SU-DHL-6 (cell line): Measurements from ENCODE around the gene NXN.
"Not testable (repeated sequence)": the region's sequence is repeated elsewhere in the genome, so short reads cannot be mapped to it uniquely, and the experiment has no call there.

Source experiments
- H2AFZ ChIP-seq: fragments of 200-600 bp; sonication (generic); 2 replicates; pipeline ENCODE4 v1.6.1; 2014; ENCODE audit warnings: low read depth, mild to moderate bottlenecking, moderate library complexity, mixed read lengths, antibody characterized with exemption, low read length; ENCODE audit not compliant: severe bottlenecking
- H3F3A ChIP-seq: fragments of 200-600 bp; shearing (Covaris generic); 2 replicates; pipeline ENCODE4 v1.6.0; 2016; ENCODE audit warnings: antibody characterized with exemption, mild to moderate bottlenecking; ENCODE audit not compliant: insufficient read depth
- H3K27ac ChIP-seq: fragments of 200-600 bp; sonication (generic); 2 replicates; pipeline ENCODE4 v1.5.1; 2016; ENCODE audit warnings: low read depth, mild to moderate bottlenecking, low read length, moderate library complexity, mixed read lengths
- H3K27me3 ChIP-seq: fragments of 200-600 bp; sonication (generic), shearing (Covaris generic); 2 replicates; pipeline ENCODE4 v1.6.0; 2014; ENCODE audit warnings: mild to moderate bottlenecking, low read length
- H3K36me3 ChIP-seq: fragments of 200-600 bp; sonication (generic); 2 replicates; pipeline ENCODE4 v1.6.1; 2014; ENCODE audit warnings: mild to moderate bottlenecking, low read length, mixed read lengths
- H3K4me2 ChIP-seq: fragments of 300-600, 200-600 bp; shearing (Covaris generic), sonication (generic); 2 replicates; pipeline ENCODE4 v1.6.0; 2014; ENCODE audit warnings: low read length, low read depth, mild to moderate bottlenecking; ENCODE audit not compliant: poor library complexity, severe bottlenecking
- H3K4me3 ChIP-seq: fragments of 200-600 bp; sonication (generic); 2 replicates; pipeline ENCODE4 v1.5.1; 2014; ENCODE audit warnings: antibody characterized with exemption, low read length, mild to moderate bottlenecking, mixed read lengths; ENCODE audit not compliant: insufficient read depth, poor library complexity, severe bottlenecking
- H3K79me2 ChIP-seq: fragments of 200-600 bp; sonication (generic); 2 replicates; pipeline ENCODE4 v1.6.1; 2014; ENCODE audit warnings: mild to moderate bottlenecking, low read length, moderate library complexity; ENCODE audit not compliant: insufficient read depth
- H3K9ac ChIP-seq: fragments of 200-600 bp; sonication (generic); 2 replicates; pipeline ENCODE4 v1.7.0; 2014; ENCODE audit warnings: mild to moderate bottlenecking, low read length
- H3K9me2 ChIP-seq: fragments of 200-600 bp; sonication (generic); replicated peaks from 2 replicates; pipeline ENCODE4 v1.6.1; 2014; ENCODE audit warnings: low read length; ENCODE audit not compliant: insufficient read depth
- H3K9me3 ChIP-seq: fragments of 200-600 bp; sonication (generic); 2 replicates; pipeline ENCODE4 v1.6.1; 2014; ENCODE audit warnings: low read length, mixed read lengths; ENCODE audit not compliant: insufficient read depth
- H4K20me1 ChIP-seq: fragments of 200-600 bp; sonication (generic); 2 replicates; pipeline ENCODE4 v1.6.1; 2014; ENCODE audit warnings: low read depth, mild to moderate bottlenecking, antibody characterized with exemption, low read length, moderate library complexity, mixed read lengths
- EZH2phosphoT487 ChIP-seq: fragments of 200-600 bp; sonication (generic), shearing (Covaris generic); conservative IDR thresholded peaks from 2 replicates; pipeline ENCODE4 v1.6.1; 2018; ENCODE audit warnings: mild to moderate bottlenecking, antibody characterized with exemption, low read length, moderate library complexity, mixed read lengths
- TF ChIP-seq, protein P1 (sequence below): fragments of 200-600 bp; sonication (generic); IDR thresholded peaks from one replicate; pipeline ENCODE4 v1.5.1; 2017; ENCODE audit warnings: antibody characterized with exemption, mild to moderate bottlenecking, low read length, moderate library complexity; ENCODE audit not compliant: insufficient read depth, poor library complexity, severe bottlenecking

Gene NXN

DNA sequence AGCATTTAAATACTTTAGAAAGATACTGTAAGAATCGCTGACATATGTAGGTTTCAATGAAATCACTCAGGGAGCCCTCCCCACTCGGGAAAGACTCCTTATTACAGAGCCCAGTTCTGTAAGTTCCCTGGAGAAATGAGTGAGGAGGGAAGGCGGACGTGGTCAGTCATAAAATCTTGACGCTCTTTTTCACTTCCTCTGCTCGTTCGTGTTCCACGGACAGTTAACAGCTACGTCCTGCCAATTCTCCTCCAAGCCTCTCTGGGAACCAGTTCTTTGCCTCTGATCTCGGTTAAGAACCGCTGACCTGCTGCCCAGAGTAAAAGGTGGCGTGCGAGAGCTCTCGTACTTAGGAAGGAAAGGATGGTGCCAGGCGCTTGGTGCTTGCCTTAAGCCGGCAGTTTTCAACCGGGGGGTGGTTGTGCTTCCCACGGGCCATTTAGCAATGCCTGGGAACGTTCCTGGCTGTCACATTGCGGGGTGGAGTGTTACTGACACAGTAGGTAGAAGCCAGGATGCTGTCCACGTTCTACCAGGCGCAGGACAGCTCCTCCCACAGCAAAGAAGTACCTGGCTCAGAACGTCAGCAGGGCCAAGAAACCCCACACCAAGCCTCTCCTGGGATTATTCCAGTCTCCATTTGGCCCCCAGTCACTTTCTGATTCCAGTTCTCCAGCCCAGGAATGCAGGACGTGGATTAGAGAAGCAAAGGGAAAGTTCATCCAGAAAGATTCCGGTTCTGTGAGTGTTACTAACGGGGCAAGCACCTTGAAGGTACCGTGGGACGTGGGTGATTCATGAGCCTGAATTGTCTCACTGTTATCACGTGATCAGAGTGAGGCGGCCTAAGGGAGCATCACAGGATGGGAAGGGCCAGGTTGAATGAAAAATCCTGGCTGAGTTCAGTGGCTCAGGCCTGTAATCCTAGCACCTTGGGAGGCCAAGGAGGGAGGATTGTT lies 109.7 kb downstream of the NXN start:
- Histone ChIP-seq H3K27me3 (peaks cover 2% of the 10 kb centered on the region; the same call in 1 of the 2 replicates), H3F3A (no peaks in the 10 kb centered on the region), H3K36me3 (no peaks in the 10 kb centered on the region), H3K9me2 (no peaks in the 10 kb centered on the region), H3K27ac (no peak overlapping the region), H3K4me2 (no peak overlapping the region), H2AFZ (no peak overlapping the region), H3K9me3 (no peaks in the 10 kb centered on the region), H3K79me2 (no peaks in the 10 kb centered on the region), H4K20me1 (no peaks in the 10 kb centered on the region), H3K4me3 (no peak overlapping the region), H3K9ac (no peak overlapping the region)
- no peak for TF ChIP-seq EZH2phosphoT487
- TF ChIP-seq, protein P1, sequence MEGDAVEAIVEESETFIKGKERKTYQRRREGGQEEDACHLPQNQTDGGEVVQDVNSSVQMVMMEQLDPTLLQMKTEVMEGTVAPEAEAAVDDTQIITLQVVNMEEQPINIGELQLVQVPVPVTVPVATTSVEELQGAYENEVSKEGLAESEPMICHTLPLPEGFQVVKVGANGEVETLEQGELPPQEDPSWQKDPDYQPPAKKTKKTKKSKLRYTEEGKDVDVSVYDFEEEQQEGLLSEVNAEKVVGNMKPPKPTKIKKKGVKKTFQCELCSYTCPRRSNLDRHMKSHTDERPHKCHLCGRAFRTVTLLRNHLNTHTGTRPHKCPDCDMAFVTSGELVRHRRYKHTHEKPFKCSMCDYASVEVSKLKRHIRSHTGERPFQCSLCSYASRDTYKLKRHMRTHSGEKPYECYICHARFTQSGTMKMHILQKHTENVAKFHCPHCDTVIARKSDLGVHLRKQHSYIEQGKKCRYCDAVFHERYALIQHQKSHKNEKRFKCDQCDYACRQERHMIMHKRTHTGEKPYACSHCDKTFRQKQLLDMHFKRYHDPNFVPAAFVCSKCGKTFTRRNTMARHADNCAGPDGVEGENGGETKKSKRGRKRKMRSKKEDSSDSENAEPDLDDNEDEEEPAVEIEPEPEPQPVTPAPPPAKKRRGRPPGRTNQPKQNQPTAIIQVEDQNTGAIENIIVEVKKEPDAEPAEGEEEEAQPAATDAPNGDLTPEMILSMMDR, result no peak

DNA sequence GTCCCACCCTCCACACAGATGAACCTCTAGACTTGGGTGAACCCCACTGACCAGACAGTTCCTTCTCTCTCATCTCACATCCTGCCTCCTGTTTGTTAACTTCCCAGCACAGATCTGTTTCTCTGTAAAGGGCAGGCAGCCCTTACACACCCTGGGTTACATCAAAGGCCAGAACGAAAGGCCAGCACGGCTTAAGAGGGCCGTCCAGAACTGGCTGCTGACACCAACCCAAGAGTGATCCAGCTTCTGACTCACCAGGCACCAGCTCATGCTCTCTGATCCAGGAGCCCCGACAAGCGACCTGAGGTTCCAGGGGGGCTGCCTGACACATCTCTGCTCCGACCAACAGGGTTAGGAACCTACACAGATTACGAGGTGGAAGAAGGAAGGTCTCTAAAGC lies 110.5 kb downstream of the NXN start:
- Histone ChIP-seq H3F3A (no peaks in the 10 kb centered on the region), H4K20me1 (no peaks in the 10 kb centered on the region), H2AFZ (no peak overlapping the region), H3K4me3 (no peak overlapping the region), H3K4me2 (no peak overlapping the region), H3K9me3 (no peaks in the 10 kb centered on the region), H3K27ac (no peak overlapping the region), H3K9ac (no peak overlapping the region), H3K79me2 (no peaks in the 10 kb centered on the region), H3K27me3 (peaks cover 2% of the 10 kb centered on the region; the same call in 1 of the 2 replicates), H3K9me2 (no peaks in the 10 kb centered on the region), H3K36me3 (no peaks in the 10 kb centered on the region)
- TF ChIP-seq, protein P1, result no peak
- no peak for TF ChIP-seq EZH2phosphoT487

DNA sequence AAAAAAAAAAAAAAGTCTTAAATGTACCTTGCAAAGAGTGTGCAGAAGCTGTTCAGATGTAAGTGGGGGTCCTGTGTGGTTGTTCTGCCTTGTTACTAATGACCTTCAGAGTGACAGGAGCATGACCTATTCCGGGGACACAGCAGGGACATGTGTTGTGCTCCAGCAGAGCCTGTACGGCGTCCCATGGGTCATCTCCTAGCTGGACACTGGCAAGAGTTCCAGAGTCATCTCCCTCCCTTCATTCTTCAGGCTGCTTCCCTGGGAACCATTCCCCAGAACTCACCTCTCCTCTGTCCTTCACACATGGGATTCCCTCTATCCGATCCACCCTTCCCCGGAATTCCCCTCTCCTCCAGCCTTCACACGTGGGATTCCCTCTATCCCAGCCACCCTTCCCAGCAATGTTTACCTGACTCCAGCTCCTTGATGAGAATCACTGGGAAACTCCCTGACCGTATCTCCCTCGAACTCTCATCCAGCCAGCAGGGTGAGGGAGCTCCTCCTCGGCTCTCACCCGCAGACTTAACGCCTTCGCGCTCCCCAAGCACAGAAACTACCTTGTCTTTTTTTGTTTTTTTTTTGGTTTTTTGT lies 111.6 kb downstream of the NXN start:
- Histone ChIP-seq H3F3A (no peaks in the 10 kb centered on the region), H3K36me3 (no peaks in the 10 kb centered on the region), H3K4me3 (no peak overlapping the region), H3K9me2 (no peaks in the 10 kb centered on the region), H3K4me2 (no peak overlapping the region), H3K27ac (no peak overlapping the region), H3K27me3 (peaks cover 2% of the 10 kb centered on the region; the same call in 1 of the 2 replicates), H3K9ac (no peak overlapping the region), H4K20me1 (no peaks in the 10 kb centered on the region), H3K79me2 (no peaks in the 10 kb centered on the region), H2AFZ (no peak overlapping the region), H3K9me3 (no peaks in the 10 kb centered on the region)
- TF ChIP-seq, protein P1, result no peak
- TF ChIP-seq EZH2phosphoT487, result no peak

DNA sequence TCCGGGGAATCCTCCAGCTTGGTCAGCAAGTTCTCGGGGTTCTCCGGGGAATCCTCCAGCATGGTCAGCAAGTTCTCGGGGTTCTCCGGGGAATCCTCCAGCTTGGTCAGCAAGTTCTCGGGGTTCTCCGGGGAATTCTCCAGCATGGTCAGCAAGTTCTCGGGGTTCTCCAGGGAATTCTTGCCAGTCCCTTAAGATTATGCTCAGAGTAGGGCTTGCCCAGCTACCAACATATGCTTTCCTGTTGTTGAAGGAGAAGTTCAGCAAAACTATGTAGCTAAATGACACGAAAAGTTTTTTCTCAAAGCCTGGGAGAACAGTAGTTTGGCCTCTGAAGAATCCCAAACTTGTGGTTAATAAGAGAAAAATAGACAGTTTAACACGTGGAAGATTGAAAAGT lies 112.3 kb downstream of the NXN start:
- H3K79me2 ChIP-seq, H3K4me3 ChIP-seq, H2AFZ ChIP-seq, H3K27ac ChIP-seq, H3K9ac ChIP-seq, H3F3A ChIP-seq, H3K9me2 ChIP-seq, H3K9me3 ChIP-seq, H3K27me3 ChIP-seq, H4K20me1 ChIP-seq, H3K36me3 ChIP-seq, H3K4me2 ChIP-seq: not testable (repeated sequence)
